Measurements from ENCODE around the gene PARD3. TPM values are rescaled to one million over a fixed set of nuclear protein-coding genes. Genes with fewer than 3 reads are reported as not detected.

The PARD3 gene
- total RNA-seq, 1 donor from 2014 or later: 58.7 TPM

- H4K20me1 ChIP-seq (ENCODE audit: low read depth): no peaks in the 10 kb centered on the region
- no peak for TF ChIP-seq EZH2phosphoT487 (IDR thresholded peaks at IDR 0.05)
- TF ChIP-seq EZH2 (IDR thresholded peaks at IDR 0.05): no peak
- TF ChIP-seq, protein P1, sequence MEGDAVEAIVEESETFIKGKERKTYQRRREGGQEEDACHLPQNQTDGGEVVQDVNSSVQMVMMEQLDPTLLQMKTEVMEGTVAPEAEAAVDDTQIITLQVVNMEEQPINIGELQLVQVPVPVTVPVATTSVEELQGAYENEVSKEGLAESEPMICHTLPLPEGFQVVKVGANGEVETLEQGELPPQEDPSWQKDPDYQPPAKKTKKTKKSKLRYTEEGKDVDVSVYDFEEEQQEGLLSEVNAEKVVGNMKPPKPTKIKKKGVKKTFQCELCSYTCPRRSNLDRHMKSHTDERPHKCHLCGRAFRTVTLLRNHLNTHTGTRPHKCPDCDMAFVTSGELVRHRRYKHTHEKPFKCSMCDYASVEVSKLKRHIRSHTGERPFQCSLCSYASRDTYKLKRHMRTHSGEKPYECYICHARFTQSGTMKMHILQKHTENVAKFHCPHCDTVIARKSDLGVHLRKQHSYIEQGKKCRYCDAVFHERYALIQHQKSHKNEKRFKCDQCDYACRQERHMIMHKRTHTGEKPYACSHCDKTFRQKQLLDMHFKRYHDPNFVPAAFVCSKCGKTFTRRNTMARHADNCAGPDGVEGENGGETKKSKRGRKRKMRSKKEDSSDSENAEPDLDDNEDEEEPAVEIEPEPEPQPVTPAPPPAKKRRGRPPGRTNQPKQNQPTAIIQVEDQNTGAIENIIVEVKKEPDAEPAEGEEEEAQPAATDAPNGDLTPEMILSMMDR (IDR thresholded peaks at IDR 0.05): no peak
- H3K4me1 ChIP-seq: no peaks in the 10 kb centered on the region
- DNase-seq (ENCODE audit: low spot score): no peak
- H3F3A ChIP-seq (ENCODE audit: low read depth): no peaks in the 10 kb centered on the region
- no peaks in the 10 kb centered on the region for H3K36me3 ChIP-seq
- H3K27ac Mint-ChIP-seq: no peak overlapping the region
- H3K27ac ChIP-seq: no peak overlapping the region
- no peak overlapping the region for H3K4me3 Mint-ChIP-seq
- H3K4me2 ChIP-seq: no peak overlapping the region
- peaks cover 61% of the 10 kb centered on the region for H3K36me3 Mint-ChIP-seq
- no peaks in the 10 kb centered on the region for H3K27me3 ChIP-seq
- H3K79me2 ChIP-seq (ENCODE audit: low read depth): no peaks in the 10 kb centered on the region
- no peaks in the 10 kb centered on the region for H3K9me3 ChIP-seq (ENCODE audit: low read depth)
- no peak overlapping the region for H2AFZ ChIP-seq (replicated peaks)
- no peak overlapping the region for H3K9ac ChIP-seq
- H3K9me3 Mint-ChIP-seq: peaks cover 13% of the 10 kb centered on the region
- H3K27me3 Mint-ChIP-seq (ENCODE audit: insufficient read depth, low read depth): peaks cover 3% of the 10 kb centered on the region
- no peak overlapping the region for H3K4me3 ChIP-seq
- no peaks in the 10 kb centered on the region for H3K4me1 Mint-ChIP-seq
Measured at GRCh38 chr10:34351161-34351560, 463.9 kb downstream of the PARD3 start.

- no peaks in the 10 kb centered on the region for H3K9me3 ChIP-seq (ENCODE audit: low read depth)
- no peak for DNase-seq (ENCODE audit: low spot score)
- no peak overlapping the region for H2AFZ ChIP-seq (replicated peaks)
- no peaks in the 10 kb centered on the region for H3K79me2 ChIP-seq (ENCODE audit: low read depth)
- no peak overlapping the region for H3K9ac ChIP-seq
- no peaks in the 10 kb centered on the region for H3K27me3 Mint-ChIP-seq (ENCODE audit: insufficient read depth, low read depth)
- TF ChIP-seq, protein P1 (IDR thresholded peaks at IDR 0.05): no peak
- TF ChIP-seq EZH2phosphoT487 (IDR thresholded peaks at IDR 0.05) (no peak), EZH2 (IDR thresholded peaks at IDR 0.05) (no peak)
- no peaks in the 10 kb centered on the region for H3K27me3 ChIP-seq
- peaks cover 53% of the 10 kb centered on the region for H3K36me3 Mint-ChIP-seq
- no peaks in the 10 kb centered on the region for H3F3A ChIP-seq (ENCODE audit: low read depth)
- H3K36me3 ChIP-seq: no peaks in the 10 kb centered on the region
- H3K9me3 Mint-ChIP-seq: peaks cover 13% of the 10 kb centered on the region
- H3K4me1 Mint-ChIP-seq: no peaks in the 10 kb centered on the region
- H3K4me2 ChIP-seq: no peak overlapping the region
- H3K4me1 ChIP-seq: peaks cover 3% of the 10 kb centered on the region
- H3K27ac ChIP-seq: no peak overlapping the region
- H3K27ac Mint-ChIP-seq: no peak overlapping the region
- no peak overlapping the region for H3K4me3 Mint-ChIP-seq
- H4K20me1 ChIP-seq (ENCODE audit: low read depth): no peaks in the 10 kb centered on the region
- no peak overlapping the region for H3K4me3 ChIP-seq
Measured at GRCh38 chr10:34348917-34349485, 466.1 kb downstream of the PARD3 start.

- no peak overlapping the region for H3K27ac ChIP-seq
- H3K9me3 Mint-ChIP-seq: peaks cover 8% of the 10 kb centered on the region
- H3K27me3 ChIP-seq: no peaks in the 10 kb centered on the region
- H3K79me2 ChIP-seq (ENCODE audit: low read depth): no peaks in the 10 kb centered on the region
- H3F3A ChIP-seq (ENCODE audit: low read depth): no peaks in the 10 kb centered on the region
- H3K4me1 Mint-ChIP-seq: no peaks in the 10 kb centered on the region
- no peaks in the 10 kb centered on the region for H3K9me3 ChIP-seq (ENCODE audit: low read depth)
- no peaks in the 10 kb centered on the region for H4K20me1 ChIP-seq (ENCODE audit: low read depth)
- H3K36me3 ChIP-seq: no peaks in the 10 kb centered on the region
- no peak overlapping the region for H3K27ac Mint-ChIP-seq
- H3K4me3 Mint-ChIP-seq: no peak overlapping the region
- no peaks in the 10 kb centered on the region for H3K27me3 Mint-ChIP-seq (ENCODE audit: insufficient read depth, low read depth)
- peaks cover 3% of the 10 kb centered on the region for H3K4me1 ChIP-seq
- no peak overlapping the region for H3K4me2 ChIP-seq
- H3K4me3 ChIP-seq: no peak overlapping the region
- H3K36me3 Mint-ChIP-seq: peaks cover 44% of the 10 kb centered on the region
- no peak overlapping the region for H2AFZ ChIP-seq (replicated peaks)
- H3K9ac ChIP-seq: no peak overlapping the region
- DNase-seq (ENCODE audit: low spot score): no peak
- TF ChIP-seq, protein P1 (IDR thresholded peaks at IDR 0.05): no peak
- TF ChIP-seq EZH2phosphoT487 (IDR thresholded peaks at IDR 0.05) (no peak), EZH2 (IDR thresholded peaks at IDR 0.05) (no peak)
Measured at GRCh38 chr10:34348021-34348420, 467.1 kb downstream of the PARD3 start.

All from neural progenitor cell (in vitro differentiated cells).